IMR-90 (cell line): ENCODE measurements around the gene PIP4P1. TPM values are rescaled to one million over a fixed set of nuclear protein-coding genes. Genes with fewer than 3 reads are reported as not detected.

Experiments
- ATAC-seq: fragments of 200-7000 bp; cut with Tn5 transposase; 2 replicates; pipeline ENCODE4 v1.9.1; 2020; ENCODE audit warnings: low read depth, mild to moderate bottlenecking, moderate library complexity
- BruUV-seq: library from RNA; stranded (reverse); fragments of 400-500 nt; replicated peaks from 2 replicates; lab custom pipeline; 2021; lab: Mats Ljungman, UMichigan
- CTCF ChIA-PET: fragments of 300-600 bp; formaldehyde crosslinking; extraction: SDS; loops from one replicate; lab custom pipeline; 2021; ENCODE audit warnings: antibody characterized with exemption; lab: Yijun Ruan, JAX
- POLR2A ChIA-PET: fragments of 300-600 bp; sonication (Branson Sonifier 250); formaldehyde crosslinking; loops from one replicate; lab custom pipeline; 2022; ENCODE audit warnings: antibody characterized with exemption; ENCODE audit not compliant: unreplicated experiment; lab: Charles Lee
- DNase-seq: peaks from one replicate; pipeline ENCODE4 v3.0.0; 2013
- H2AFZ ChIP-seq: replicated peaks from 2 replicates; pipeline ENCODE3; 2013; ENCODE audit warnings: low read length, mild to moderate bottlenecking; ENCODE audit not compliant: poor library complexity
- H2AK5ac ChIP-seq: 2 replicates; pipeline ENCODE4 v1.6.1; 2013; ENCODE audit warnings: low read depth, low read length, inconsistent platforms
- H2AK9ac ChIP-seq: replicated peaks from 2 replicates; pipeline ENCODE3; 2013; ENCODE audit warnings: mild to moderate bottlenecking, low read depth, low read length, moderate library complexity; ENCODE audit not compliant: poor library complexity
- H2BK120ac ChIP-seq: 2 replicates; pipeline ENCODE4 v1.6.1; 2013; ENCODE audit warnings: low read depth, low read length, inconsistent platforms
- H2BK15ac ChIP-seq: 3 replicates; pipeline ENCODE4 v1.6.1; 2013; ENCODE audit warnings: low read depth, low read length, inconsistent platforms
- H2BK20ac ChIP-seq: 2 replicates; pipeline ENCODE4 v1.6.1; 2013; ENCODE audit warnings: low read depth, mild to moderate bottlenecking, inconsistent platforms, low read length, moderate library complexity
- H2BK5ac ChIP-seq: 2 replicates; pipeline ENCODE4 v1.6.1; 2013; ENCODE audit warnings: mild to moderate bottlenecking, low read depth, low read length, inconsistent platforms; ENCODE audit not compliant: poor library complexity, severe bottlenecking
- H3K14ac ChIP-seq: replicated peaks from 2 replicates; pipeline ENCODE4 v1.6.1; 2013; ENCODE audit warnings: low read depth, low read length, inconsistent platforms
- H3K18ac ChIP-seq: 2 replicates; pipeline ENCODE4 v1.6.1; 2013; ENCODE audit warnings: low read depth, low read length, control low read depth
- H3K23ac ChIP-seq: 2 replicates; pipeline ENCODE4 v1.6.1; 2013; ENCODE audit warnings: low read depth, low read length, inconsistent platforms
- H3K27ac ChIP-seq: 2 replicates; pipeline ENCODE4 v1.5.1; 2013; ENCODE audit warnings: mild to moderate bottlenecking, control low read depth, low read length; ENCODE audit not compliant: insufficient read depth
- H3K27me3 ChIP-seq: 2 replicates; pipeline ENCODE4 v1.6.1; 2013; ENCODE audit warnings: low read length; ENCODE audit not compliant: control insufficient read depth, insufficient read depth
- H3K36me3 ChIP-seq: 2 replicates; pipeline ENCODE4 v1.6.1; 2013; ENCODE audit warnings: low read length, mixed read lengths; ENCODE audit not compliant: control insufficient read depth, insufficient read depth
- H3K4ac ChIP-seq: 2 replicates; pipeline ENCODE4 v1.6.1; 2013; ENCODE audit warnings: low read depth, low read length, inconsistent platforms
- H3K4me1 ChIP-seq: 2 replicates; pipeline ENCODE4 v1.6.1; 2013; ENCODE audit warnings: low read length, mixed read lengths; ENCODE audit not compliant: control insufficient read depth, insufficient read depth
- H3K4me2 ChIP-seq: 2 replicates; pipeline ENCODE4 v1.6.1; 2013; ENCODE audit warnings: low read depth, mild to moderate bottlenecking, control low read depth, low read length, moderate library complexity
- H3K4me3 ChIP-seq: 2 replicates; pipeline ENCODE4 v1.5.1; 2013; ENCODE audit warnings: low read depth, mild to moderate bottlenecking, control low read depth, low read length, moderate library complexity; ENCODE audit not compliant: insufficient read depth
- H3K56ac ChIP-seq: 2 replicates; pipeline ENCODE4 v1.6.1; 2013; ENCODE audit warnings: low read length, inconsistent platforms; ENCODE audit not compliant: insufficient read depth; ENCODE audit errors: extremely low read depth
- H3K79me1 ChIP-seq, 2 experiments: 2 replicates each; pipeline ENCODE4 v1.6.1; 2013; ENCODE audit warnings: low read length in 2 of 2, inconsistent platforms in 1 of 2, low read depth in 1 of 2
- H3K9ac ChIP-seq: 2 replicates; pipeline ENCODE4 v1.6.1; 2013; ENCODE audit warnings: low read depth, low read length, control low read depth
- H3K9me1 ChIP-seq: 2 replicates; pipeline ENCODE4 v1.6.1; 2013; ENCODE audit warnings: low read length, inconsistent platforms; ENCODE audit not compliant: insufficient read depth
- H3K9me3 ChIP-seq: 2 replicates; pipeline ENCODE4 v1.6.1; 2013; ENCODE audit warnings: low read length; ENCODE audit not compliant: control insufficient read depth, insufficient read depth
- H4K20me1 ChIP-seq: 2 replicates; pipeline ENCODE4 v1.6.1; 2013; ENCODE audit warnings: low read length, inconsistent platforms; ENCODE audit not compliant: insufficient read depth
- H4K5ac ChIP-seq: 2 replicates; pipeline ENCODE4 v1.6.1; 2013; ENCODE audit warnings: mild to moderate bottlenecking, low read depth, low read length, control low read depth
- H4K8ac ChIP-seq, 2 experiments: 2 replicates each; pipeline ENCODE4 v1.6.1; 2013; ENCODE audit warnings: low read depth in 2 of 2, low read length in 2 of 2, control low read depth in 1 of 2, inconsistent platforms in 1 of 2
- H4K91ac ChIP-seq: 2 replicates; pipeline ENCODE4 v1.6.1; 2013; ENCODE audit warnings: low read depth, low read length, inconsistent platforms; ENCODE audit not compliant: insufficient read depth
- FOS ChIP-seq: fragments of 150-350 bp; IDR thresholded peaks from 2 replicates; pipeline ENCODE4 v1.6.1; 2016; ENCODE audit warnings: low read depth, low read length
- MAFK ChIP-seq: IDR thresholded peaks from 2 replicates; pipeline ENCODE4 v1.6.1; 2012; ENCODE audit warnings: low read depth, low read length, improper control_type of control experiment
- NFE2L2 ChIP-seq: fragments of 150-350 bp; IDR thresholded peaks from 2 replicates; pipeline ENCODE4 v1.6.1; 2016; ENCODE audit warnings: low read depth, mild to moderate bottlenecking, low read length
- POLR2A ChIP-seq: IDR thresholded peaks from 2 replicates; pipeline ENCODE4 v1.6.1; 2012; ENCODE audit warnings: mild to moderate bottlenecking, low read depth, low read length
- RCOR1 ChIP-seq: IDR thresholded peaks from 2 replicates; pipeline ENCODE4 v1.6.1; 2012; ENCODE audit warnings: mild to moderate bottlenecking, low read length, improper control_type of control experiment; ENCODE audit not compliant: insufficient replicate concordance
- dilution Hi-C: fragments of 300-500 bp; cut with HindIII; formaldehyde crosslinking; loops from one replicate; pipeline ENCODE4 v1.14.3; 2018; ENCODE audit warnings: low sequenced_read_pairs; ENCODE audit not compliant: unreplicated experiment
- in situ Hi-C: fragments of 300-500 bp; cut with MboI; formaldehyde crosslinking; loops from 3 replicates; pipeline ENCODE4 v1.14.3; 2019; ENCODE audit warnings: low sequenced_read_pairs, inconsistent platforms, mixed read lengths
- intact Hi-C: fragments of 100-400 bp; cut with micrococcal nuclease; formaldehyde crosslinking; loops from 2 replicates; pipeline ENCODE4 v1.10.0; 2022
- polyA plus RNA-seq, 3 experiments: library from polyadenylated mRNA; depleted of rRNA; stranded (reverse); fragments of >200 nt; gene quantifications; 2 replicates each; pipeline ENCODE4 v1.2.3, GENCODE V29; 2012; ENCODE audit warnings: low replicate concordance in 1 of 3
- total RNA-seq: library from RNA; depleted of rRNA; stranded (reverse); fragments of >200 nt; gene quantifications from 2 replicates; pipeline ENCODE4 v1.2.3, GENCODE V29; 2012
- TF ChIP-seq, protein P1 (sequence below): fragments of 150-350 bp; IDR thresholded peaks from 2 replicates; pipeline ENCODE4 v1.6.1; 2017; ENCODE audit warnings: mild to moderate bottlenecking, antibody characterized with exemption, low read length, low read depth
- TF ChIP-seq, protein P2 (sequence below): fragments of 150-350 bp; IDR thresholded peaks from 2 replicates; pipeline ENCODE4 v1.6.1; 2016; ENCODE audit warnings: low read depth, mild to moderate bottlenecking, low read length, moderate library complexity, borderline replicate concordance
- TF ChIP-seq, protein P3 (sequence below): conservative IDR thresholded peaks from 2 replicates; pipeline ENCODE4 v1.5.1; 2012; ENCODE audit warnings: mild to moderate bottlenecking, low read depth, low read length, improper control_type of control experiment

The PIP4P1 gene
- total and polyA plus RNA-seq, 2 of the 4 experiments (the other 2 are of a cell fraction): 15.2 to 27.8 TPM

DNA sequence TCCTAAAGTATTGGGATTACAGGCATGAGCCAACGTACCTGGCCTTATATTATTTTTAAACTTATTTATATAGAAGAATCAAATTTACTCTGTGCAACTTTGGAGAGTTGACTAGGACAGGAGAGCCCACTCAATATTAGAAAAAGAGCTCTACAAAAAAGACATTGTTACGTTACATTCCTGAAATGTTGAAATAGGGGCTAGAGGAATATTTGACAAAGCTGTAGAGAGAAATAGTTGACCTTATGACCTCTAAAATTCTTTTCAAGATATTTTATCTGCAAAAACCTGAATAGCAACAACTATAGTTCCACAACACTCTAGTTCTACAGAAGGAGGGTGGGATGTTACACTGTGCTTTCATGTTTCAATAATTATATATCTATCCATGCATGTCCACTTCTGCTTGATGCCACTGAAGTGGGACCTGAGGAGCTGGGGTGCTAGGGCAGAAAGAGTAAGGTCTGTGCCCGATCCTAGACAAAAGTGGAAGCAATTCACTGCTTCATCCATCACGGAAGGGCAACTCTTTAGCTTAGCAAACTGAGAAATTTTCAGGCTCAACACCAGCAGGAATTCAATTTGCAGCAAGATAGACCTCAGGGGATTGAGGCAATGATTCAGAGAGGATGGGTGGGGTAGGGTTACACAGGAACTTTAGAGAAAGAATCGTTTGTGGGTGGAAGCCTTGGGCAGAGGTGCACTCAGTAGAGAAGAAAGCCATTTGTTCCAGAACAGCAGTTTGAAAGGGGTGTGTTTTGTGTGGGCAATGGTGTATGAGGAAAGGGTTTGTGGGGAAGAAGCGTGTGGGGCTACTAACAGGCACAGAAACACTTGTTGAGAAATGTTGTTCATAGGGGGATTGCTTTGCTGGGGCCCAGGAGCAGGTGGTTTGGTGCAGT, 28.1 kb upstream of the PIP4P1 start (continued):
- TF ChIP-seq RCOR1: no peak

DNA sequence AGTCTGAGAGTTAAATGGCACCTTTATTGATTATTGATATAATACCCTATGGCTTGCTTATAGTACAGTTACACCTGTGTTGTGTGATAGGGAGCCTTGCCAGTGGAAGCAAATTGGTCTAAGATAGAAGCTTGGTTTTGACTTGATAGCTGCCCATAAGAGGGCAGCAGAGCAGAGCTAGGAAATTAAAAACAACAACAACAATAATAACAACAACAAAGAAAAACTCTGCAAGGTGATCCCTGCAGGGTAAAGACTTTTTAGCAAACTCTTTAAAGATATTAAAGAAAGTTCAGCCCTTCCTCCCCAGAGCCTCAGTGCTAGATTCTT, 26.1 kb upstream of the PIP4P1 start:
- Histone ChIP-seq H2BK20ac (no peak overlapping the region), H3K9ac (no peak overlapping the region), H3K36me3 (no peaks in the 10 kb centered on the region), H2AFZ (no peak overlapping the region), H2BK120ac (no peak overlapping the region), H2BK5ac (no peak overlapping the region), H3K4ac (no peak overlapping the region), H2AK9ac (no peak overlapping the region), H3K4me1 (no peaks in the 10 kb centered on the region), H3K4me3 (no peak overlapping the region), H3K4me2 (no peak overlapping the region), H3K9me3 (no peaks in the 10 kb centered on the region), H3K9me1 (no peaks in the 10 kb centered on the region), H3K79me1 (no peaks in the 10 kb centered on the region), H4K91ac (no peak overlapping the region), H2BK15ac (no peak overlapping the region), H3K14ac (no peak overlapping the region), H3K56ac (no peak overlapping the region), H3K23ac (no peak overlapping the region), H3K27ac (no peak overlapping the region), H4K20me1 (no peaks in the 10 kb centered on the region), H3K27me3 (no peaks in the 10 kb centered on the region; the same call in none of the 2 replicates), H2AK5ac (no peak overlapping the region), H4K8ac (no peak overlapping the region), H4K5ac (no peak overlapping the region), H3K18ac (no peak overlapping the region)
- dilution Hi-C loops: no loop called here
- no TSS peak for BruUV-seq
- intact Hi-C loops: loop anchor here (10.0 kb wide), 1 partner anchor 1707 kb away; no protein-coding TSS in a partner anchor
- in situ Hi-C loops: no loop called here
- DNase-seq: no peak
- TF ChIP-seq, protein P1, sequence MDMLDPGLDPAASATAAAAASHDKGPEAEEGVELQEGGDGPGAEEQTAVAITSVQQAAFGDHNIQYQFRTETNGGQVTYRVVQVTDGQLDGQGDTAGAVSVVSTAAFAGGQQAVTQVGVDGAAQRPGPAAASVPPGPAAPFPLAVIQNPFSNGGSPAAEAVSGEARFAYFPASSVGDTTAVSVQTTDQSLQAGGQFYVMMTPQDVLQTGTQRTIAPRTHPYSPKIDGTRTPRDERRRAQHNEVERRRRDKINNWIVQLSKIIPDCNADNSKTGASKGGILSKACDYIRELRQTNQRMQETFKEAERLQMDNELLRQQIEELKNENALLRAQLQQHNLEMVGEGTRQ: no peak
- TF ChIP-seq, protein P2, sequence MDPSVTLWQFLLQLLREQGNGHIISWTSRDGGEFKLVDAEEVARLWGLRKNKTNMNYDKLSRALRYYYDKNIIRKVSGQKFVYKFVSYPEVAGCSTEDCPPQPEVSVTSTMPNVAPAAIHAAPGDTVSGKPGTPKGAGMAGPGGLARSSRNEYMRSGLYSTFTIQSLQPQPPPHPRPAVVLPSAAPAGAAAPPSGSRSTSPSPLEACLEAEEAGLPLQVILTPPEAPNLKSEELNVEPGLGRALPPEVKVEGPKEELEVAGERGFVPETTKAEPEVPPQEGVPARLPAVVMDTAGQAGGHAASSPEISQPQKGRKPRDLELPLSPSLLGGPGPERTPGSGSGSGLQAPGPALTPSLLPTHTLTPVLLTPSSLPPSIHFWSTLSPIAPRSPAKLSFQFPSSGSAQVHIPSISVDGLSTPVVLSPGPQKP: no peak
- TF ChIP-seq NFE2L2: no peak
- TF ChIP-seq, protein P3, sequence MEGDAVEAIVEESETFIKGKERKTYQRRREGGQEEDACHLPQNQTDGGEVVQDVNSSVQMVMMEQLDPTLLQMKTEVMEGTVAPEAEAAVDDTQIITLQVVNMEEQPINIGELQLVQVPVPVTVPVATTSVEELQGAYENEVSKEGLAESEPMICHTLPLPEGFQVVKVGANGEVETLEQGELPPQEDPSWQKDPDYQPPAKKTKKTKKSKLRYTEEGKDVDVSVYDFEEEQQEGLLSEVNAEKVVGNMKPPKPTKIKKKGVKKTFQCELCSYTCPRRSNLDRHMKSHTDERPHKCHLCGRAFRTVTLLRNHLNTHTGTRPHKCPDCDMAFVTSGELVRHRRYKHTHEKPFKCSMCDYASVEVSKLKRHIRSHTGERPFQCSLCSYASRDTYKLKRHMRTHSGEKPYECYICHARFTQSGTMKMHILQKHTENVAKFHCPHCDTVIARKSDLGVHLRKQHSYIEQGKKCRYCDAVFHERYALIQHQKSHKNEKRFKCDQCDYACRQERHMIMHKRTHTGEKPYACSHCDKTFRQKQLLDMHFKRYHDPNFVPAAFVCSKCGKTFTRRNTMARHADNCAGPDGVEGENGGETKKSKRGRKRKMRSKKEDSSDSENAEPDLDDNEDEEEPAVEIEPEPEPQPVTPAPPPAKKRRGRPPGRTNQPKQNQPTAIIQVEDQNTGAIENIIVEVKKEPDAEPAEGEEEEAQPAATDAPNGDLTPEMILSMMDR: no peak
- TF ChIP-seq MAFK: no peak
- TF ChIP-seq POLR2A: no peak
- TF ChIP-seq FOS: no peak
- CTCF ChIA-PET: interaction anchor here (0.6 kb wide), 1 partner anchor 52 kb away, joined by 4 read pairs; no protein-coding TSS in a partner anchor
- ATAC-seq: no peak
- POLR2A ChIA-PET: no interaction called here
